ENCODE measurements around the gene OLAH.

The OLAH gene

DNA sequence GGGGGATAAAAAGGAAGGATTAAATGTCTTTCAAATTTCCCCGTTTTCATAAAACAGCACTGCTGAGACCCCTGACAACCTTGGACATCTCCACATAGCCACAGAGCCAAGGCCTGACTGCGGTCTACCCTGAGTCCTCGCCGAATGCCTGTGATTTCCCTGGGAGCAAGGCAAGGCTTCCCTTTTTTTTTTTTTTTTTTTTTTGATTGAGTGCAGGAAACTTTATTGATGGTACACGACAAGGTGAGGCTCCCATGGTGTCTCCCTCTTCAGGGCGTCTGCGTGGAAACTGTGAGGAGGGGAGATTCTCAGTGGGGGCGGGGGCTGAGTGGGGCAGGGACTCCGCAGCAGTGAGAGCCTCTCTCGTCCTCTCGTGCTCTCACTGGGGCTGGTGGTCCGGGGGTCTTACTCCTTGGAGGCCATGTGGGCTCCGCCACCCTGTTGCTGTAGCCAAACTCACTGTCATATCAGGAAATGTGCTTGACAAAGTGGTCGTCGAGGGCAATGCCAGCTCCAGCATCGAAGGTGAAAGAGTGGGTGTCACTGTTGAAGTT lies 49.2 kb downstream of the OLAH start:
- TF ChIP-seq, protein P1, sequence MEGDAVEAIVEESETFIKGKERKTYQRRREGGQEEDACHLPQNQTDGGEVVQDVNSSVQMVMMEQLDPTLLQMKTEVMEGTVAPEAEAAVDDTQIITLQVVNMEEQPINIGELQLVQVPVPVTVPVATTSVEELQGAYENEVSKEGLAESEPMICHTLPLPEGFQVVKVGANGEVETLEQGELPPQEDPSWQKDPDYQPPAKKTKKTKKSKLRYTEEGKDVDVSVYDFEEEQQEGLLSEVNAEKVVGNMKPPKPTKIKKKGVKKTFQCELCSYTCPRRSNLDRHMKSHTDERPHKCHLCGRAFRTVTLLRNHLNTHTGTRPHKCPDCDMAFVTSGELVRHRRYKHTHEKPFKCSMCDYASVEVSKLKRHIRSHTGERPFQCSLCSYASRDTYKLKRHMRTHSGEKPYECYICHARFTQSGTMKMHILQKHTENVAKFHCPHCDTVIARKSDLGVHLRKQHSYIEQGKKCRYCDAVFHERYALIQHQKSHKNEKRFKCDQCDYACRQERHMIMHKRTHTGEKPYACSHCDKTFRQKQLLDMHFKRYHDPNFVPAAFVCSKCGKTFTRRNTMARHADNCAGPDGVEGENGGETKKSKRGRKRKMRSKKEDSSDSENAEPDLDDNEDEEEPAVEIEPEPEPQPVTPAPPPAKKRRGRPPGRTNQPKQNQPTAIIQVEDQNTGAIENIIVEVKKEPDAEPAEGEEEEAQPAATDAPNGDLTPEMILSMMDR (IDR thresholded peaks at IDR 0.05; ENCODE audit: borderline replicate concordance, insufficient read depth, low read depth, low read length), result no peak

DNA sequence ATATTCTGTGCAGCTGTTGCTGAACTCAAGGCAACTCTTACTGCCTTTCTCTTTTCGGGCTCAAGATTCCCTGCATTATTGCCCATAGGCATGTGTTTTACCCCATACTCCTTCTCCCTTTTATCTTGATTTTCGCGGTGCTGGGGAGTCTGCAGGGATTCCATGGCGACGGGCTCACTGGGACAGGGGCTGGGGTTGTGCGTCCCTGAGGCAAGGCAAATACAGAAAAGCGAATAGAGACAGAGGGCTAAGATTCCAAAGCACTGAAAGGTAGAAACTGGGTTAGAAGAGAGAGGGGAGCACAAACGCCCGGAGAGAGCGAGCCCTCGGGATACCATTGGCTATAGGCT lies 52.9 kb downstream of the OLAH start:
- TF ChIP-seq, protein P1 (IDR thresholded peaks at IDR 0.05; ENCODE audit: borderline replicate concordance, insufficient read depth, low read depth, low read length), result no peak
- peak overlapping the region; percentile 99 for H3K4me3 ChIP-seq (ENCODE audit: low read depth, low read length)

More for the DNA sequence above, 49.2 kb downstream of the OLAH start:
- no peak overlapping the region for H3K4me3 ChIP-seq (ENCODE audit: low read depth, low read length)

- TF ChIP-seq, protein P1 (IDR thresholded peaks at IDR 0.05; ENCODE audit: borderline replicate concordance, insufficient read depth, low read depth, low read length), result no peak
- peak within 1 kb of the TSS; percentile 99 for H3K4me3 ChIP-seq (ENCODE audit: low read depth, low read length)
These were observed 53.5 kb downstream of the OLAH start, which contains the start of gene RPP38 for GRCh38 chr10:15097011-15097812. RPP38 (plus strand) TSS chr10:15097355; CDS start chr10:15103315, 5,960 bp downstream.

DNA sequence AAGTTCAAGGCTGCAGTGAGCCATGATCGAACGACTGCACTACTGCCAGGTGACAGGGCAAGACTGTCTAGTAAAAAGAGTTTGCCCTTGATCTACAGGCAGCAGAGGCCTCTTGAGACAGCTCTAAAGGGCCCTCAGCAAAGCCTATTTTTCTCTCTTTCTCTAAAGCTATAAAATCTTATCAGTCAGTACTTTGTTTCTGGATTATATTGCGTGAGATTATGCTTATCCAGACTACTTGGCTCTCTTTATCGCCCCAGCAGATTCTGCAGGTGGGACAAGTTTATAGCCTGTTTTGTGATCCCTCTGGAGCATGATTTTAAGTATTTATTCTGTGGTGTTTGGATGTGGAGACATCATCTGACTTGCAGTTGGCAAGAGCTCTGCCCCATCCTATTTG lies 56.1 kb downstream of the OLAH start:
- no peak overlapping the region for H3K4me3 ChIP-seq (ENCODE audit: low read depth, low read length)
- TF ChIP-seq, protein P1 (IDR thresholded peaks at IDR 0.05; ENCODE audit: borderline replicate concordance, insufficient read depth, low read depth, low read length), result no peak

DNA sequence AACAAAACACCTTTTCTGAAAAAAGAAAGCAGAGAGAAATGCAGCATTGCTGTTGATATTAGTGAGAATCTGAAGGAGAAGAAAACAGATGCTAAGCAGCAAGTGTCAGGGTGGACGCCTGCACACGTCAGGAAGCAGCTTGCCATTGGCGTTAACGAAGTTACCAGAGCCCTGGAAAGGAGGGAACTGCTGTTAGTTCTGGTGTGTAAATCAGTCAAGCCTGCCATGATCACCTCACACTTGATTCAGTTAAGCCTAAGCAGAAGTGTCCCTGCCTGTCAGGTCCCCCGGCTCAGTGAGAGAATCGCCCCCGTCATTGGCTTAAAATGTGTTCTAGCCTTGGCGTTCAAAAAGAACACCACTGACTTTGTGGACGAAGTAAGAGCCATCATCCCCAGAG lies 59.8 kb downstream of the OLAH start:
- no peak overlapping the region for H3K4me3 ChIP-seq (ENCODE audit: low read depth, low read length)
- TF ChIP-seq, protein P1 (IDR thresholded peaks at IDR 0.05; ENCODE audit: borderline replicate concordance, insufficient read depth, low read depth, low read length), result no peak

DNA sequence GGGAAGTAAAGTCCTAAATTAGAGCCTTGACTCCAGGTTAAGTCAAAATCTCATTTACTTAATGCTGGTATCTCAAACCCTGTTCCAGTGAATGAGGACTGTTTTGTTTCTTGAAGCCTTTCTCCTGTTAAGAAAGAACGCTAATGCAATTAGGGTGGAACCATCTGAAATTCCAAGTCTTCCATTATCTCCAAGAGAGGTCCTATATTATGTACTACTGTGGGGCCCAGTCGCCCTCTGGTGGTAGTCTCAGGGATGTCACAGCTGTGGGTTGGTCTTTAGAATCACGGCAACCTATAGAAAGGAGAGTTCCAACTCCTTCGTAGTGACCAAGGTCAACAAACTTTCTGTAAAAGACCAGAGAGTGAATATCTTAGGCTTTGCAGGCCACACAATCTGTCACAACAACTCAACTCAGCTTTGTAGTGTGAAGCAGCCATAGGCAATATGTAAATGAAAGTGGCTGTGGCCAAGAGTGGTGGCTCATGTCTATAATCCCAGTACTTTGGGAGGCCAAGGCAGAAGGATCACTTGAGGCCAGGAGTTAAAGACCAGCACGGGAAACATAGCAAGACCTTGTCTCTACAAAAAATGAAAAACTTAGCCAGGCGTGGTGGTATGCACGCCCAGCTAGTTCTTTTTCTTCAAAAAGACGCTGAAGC lies 62.7 kb downstream of the OLAH start:
- no peak overlapping the region for H3K4me3 ChIP-seq (ENCODE audit: low read depth, low read length)

More for the DNA sequence above, 62.7 kb downstream of the OLAH start:
- TF ChIP-seq, protein P1 (IDR thresholded peaks at IDR 0.05; ENCODE audit: borderline replicate concordance, insufficient read depth, low read depth, low read length), result peak; percentile 80

Data from GM12875 (cell line).